Right renal pelvis (tissue), 4 donors: ENCODE data around the gene MED26. TPM values are rescaled to one million over a fixed set of nuclear protein-coding genes. Genes with fewer than 3 reads are reported as not detected.
"Not testable (repeated sequence)": the region's sequence is repeated elsewhere in the genome, so short reads cannot be mapped to it uniquely, and the experiment has no call there.

ENCODE experiments used
- DNase-seq, 4 donors: peaks; one replicate each; pipeline ENCODE4 v3.0.0-alpha.2; 2013; ENCODE audit warnings: low read depth in 4 of 4, low spot score in 3 of 4, missing footprints in 1 of 4
- polyA plus RNA-seq, 4 donors: library from polyadenylated mRNA; unstranded; fragments of 120-200 nt; gene quantifications; one replicate each; pipeline ENCODE4 v1.2.1, GENCODE V29; 2013; ENCODE audit not compliant: insufficient read length in 4 of 4

Gene MED26
- polyA plus RNA-seq, 4 donors = 7.0 to 8.2 (median 7.7) TPM

DNA sequence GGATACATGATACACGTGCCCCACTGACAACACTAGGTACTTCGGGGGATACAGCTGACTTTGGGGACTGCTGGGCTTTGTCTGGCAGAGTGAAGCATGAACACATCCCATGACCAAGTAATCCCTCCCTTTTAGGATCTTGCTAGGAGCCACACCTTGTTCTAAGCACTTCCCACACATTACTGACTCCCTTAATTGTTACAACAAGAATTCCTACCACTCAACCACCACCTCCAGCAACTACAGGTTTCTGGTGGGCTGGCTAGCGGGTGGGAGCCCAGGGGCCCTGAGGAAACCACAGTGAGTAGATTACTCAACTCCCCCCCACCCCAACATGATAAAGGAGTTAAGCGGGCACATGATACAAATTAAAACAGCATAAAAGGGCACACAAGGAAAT is 48.6 kb downstream of the MED26 start:
- no peak for DNase-seq

DNA sequence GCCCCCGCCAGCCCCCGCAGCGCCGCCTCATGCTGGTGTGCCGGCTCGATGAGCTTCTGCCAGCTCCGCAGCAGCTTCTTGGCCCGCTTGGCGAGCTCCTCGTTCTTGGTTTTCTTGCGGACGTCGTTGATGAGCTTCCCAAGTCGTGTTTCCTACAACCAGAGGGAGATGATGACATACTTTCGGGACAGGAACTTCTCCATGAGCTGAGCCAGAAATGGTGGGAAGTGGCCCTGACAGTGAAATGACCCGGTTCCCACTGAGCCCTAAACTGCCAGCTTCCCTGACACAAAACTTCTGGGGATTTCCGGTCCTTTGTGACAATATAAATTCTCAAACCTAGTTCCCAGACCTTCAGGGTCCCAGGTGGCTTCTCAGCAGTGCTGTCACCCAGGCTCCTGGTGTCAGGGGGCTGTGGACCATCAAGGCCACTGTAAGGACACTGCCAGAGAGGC is 50.4 kb downstream of the MED26 start:
- DNase-seq = no peak

DNA sequence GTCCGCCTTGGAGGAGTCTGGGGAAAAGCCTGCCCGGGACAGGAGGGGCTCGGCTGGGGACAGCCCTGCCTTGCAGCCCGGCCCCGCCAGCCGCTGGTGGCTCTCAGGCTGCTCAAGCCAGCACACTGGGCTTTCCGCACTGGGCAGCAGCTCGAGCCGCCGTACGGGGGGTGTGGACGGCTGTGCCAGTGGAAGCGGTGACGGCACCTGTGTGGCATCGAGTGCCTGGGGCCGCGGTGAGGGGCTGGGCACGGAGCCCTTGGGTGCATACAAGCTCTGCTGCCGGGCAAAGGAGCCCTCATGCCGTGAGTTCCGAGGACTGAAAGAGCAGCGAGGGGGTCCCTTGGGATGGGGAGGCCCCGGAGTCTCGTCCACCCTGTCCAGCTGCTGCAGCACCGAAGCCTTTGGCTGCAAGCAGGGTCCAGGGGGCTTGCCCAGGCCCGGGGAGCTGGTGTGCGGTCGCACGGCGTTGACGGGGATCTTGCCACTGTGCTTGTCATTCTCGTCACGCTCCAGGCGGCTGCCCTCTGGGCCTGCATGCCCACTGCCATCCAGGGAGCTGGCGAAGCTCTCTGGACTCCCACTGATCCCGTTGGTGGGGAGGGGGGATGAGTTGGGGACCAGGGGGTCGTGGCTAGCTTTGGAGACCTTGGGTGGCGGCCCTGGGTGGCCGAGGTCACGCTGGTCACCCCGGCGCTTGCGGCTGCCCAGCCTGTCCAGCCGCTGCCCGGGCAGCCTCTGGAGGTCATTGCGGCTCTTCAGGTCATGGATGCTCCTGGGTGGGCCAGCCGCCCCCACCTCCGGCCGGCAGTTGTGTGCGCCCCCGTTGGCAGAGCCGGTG is 51.1 kb downstream of the MED26 start:
- no peak for DNase-seq

DNA sequence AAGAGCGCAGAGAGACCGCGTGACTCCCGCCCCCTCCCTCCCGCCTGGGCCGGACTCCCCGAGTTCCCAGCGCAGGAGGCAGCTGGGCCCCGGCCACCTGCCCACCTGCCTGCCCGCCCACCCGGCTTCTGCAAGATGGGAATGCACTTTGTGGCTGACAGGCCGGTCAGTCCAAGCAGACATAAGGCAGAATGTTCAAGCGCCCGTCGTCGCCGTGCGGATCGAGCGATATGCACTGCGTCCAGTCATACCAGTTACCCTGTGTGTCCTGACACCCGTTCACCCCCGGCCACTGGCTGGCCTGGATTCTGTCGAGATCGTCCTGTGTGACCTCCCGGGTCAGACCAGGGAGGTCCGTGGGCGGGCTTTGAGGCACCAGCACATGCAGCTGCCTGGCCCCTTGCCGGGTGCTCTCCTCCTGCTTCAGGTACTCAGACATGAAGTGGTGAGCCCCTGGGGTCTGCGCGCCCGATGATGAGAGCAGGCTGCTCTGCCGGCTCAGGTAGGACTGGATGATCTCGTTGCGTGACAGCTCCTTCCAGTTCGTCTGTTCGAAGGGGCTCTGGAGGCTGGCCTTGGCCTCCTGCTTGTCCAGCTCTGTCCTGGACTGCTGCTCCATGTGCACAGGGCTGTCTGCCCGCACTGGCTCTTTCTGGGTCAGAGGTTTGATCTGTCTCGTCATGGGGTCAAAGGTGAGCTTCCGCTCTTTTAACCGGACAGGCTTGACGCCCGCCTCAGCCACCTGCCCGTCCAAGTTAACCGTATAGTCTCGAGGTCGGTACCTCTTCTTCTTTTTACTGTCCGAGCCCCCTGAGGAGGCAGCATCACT is 51.9 kb downstream of the MED26 start:
- DNase-seq = no peak

DNA sequence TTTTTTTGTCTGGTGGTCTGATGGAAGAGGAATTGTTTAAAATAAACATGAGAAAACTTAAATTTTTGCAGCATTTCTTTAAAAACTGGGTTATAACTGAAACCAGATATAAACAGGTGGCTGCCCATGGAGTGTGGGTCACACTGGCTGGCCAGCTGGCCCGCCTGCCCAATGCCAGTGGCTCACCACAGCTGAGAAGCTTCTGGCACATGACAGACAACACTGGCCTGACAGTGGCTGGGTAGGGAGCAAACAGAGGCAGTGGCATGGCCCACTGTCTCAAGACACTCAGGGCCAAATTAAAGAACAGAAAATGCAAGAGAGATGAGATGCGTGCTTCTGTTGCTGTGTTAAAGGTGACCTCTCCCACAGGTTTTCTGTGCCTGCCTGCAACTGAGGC is 52.7 kb downstream of the MED26 start:
- DNase-seq = no peak

DNA sequence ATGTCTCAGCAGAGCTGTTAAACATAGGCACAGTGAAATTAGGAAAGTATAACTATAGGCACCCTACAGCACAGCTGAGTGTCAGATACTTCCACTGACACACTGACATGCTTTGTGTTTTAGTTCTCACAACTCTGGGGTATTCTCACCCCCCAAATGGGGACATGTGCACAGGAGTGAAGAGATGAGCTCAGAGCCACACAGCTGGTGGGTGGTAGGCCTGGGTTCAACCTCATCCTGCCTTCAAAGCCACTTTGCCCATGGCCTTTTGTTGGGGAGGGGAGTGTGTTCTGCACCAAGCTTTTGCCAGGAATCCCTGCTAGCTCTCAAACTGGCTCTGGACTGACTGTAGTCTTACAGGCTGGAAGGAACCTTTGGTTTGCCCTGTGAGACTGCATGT is 54.1 kb downstream of the MED26 start:
- DNase-seq = no peak

DNA sequence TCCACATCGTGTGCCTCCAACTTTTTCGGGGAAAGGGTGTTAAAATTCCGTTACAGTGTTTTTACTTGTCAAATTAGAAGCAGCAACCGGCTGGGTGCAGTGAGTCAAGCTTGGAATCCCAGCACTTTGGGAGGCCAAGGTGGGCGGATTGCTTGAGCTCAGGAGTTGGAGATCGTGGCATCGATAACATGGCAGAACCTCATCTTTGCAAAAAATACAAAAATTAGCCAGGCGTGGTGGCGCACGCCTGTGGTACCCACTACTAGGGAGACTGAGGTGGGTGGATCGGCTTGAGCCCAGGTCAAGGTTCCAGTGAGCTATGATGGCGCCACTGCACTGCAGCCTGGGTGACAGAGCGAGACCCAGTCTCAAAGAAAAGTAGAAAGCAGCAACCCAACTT is 54.7 kb downstream of the MED26 start:
- no peak for DNase-seq

DNA sequence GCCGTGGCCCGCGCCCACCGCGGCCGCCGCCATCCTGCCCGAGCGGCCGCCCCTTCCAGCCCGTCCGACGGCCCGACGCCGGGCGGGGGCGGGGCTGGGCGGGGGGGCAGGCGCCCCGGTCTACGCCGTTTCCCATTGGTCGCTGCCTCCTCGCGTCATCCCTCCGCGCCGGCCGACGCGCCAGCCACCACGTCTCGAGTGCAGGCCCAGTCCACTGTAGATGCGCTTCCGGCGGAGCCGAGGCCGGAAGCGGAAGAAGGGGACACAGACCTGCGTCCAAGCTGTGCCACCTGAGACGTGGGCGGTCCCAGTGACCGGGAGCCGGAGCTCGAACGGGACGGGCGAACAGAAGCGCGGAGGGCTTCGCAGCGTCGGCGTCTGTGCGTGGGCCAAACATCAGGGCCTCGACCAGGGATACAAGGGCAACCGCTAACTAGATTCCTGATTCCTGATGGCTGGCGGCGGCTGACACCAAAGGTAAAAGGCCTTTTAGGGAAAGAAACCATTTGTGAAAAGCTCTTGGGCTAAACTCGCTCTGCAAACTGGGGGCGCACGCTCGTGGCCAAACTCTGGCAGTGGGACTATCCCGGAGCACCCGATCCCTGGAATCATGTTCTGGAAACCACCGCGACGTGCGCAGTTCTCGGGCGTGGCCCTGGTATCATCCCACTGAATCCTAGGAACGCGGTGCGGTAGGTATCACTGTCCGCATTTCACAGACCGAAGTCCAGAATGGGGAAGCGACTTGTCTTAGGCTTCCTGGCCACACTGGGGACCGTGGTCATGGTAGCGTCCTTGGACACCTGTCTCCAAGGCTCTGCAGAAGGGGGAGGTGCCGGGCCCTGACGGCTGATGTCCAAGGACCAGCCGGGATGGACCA is 55.4 kb downstream of the MED26 start, which contains the start of gene SLC35E1:
Gene SLC35E1 (minus strand): TSS at position 84 of the 880 bp plus-strand sequence. CDS start 51 bp downstream, at position 33.
- peak; percentile 91 to 93 (median 92) for DNase-seq

DNA sequence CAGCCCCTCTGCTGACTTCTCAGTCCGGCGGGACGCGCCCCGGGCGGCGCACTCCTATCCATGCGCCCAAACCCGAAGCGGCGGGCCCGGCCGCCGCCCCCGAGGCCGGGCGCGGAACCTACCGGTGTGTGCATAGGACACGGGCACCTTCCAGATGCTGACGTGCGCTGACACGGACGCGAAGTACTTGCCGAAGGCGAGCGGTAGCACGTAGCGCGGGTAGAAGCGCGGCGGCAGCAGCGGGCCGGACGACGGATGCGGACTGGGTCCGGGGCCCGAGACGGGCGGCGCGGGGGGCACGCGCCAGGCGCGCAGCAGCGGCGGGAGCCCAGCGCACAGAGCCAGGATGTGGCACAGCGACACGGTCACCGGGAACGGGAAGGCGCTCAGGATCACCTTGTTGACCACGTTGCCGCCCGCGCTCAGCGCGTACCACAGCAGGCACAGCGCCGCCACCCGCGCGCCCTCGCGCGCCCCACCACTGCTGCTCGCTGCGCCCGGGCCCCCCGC is 56.1 kb downstream of the MED26 start:
- DNase-seq = no peak

DNA sequence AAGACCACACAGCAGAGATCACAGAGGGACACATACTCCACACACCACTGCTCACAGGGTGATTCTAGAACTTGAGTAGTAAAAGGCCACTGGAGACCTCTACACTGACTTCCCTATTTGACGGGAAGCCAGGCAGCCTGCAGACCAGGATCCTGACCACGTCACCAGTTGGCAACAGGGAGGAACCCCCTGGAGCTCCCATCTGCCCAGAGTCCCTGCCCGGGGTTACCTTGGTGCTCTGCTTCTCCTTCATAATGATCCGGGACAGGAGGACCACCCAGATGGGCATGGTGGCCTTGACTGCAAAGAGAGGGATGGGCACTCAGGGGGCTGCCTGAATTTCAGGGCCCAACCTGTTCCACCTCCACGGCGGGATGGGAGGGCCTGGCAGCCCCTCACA is 56.7 kb downstream of the MED26 start:
- DNase-seq = no peak

DNA sequence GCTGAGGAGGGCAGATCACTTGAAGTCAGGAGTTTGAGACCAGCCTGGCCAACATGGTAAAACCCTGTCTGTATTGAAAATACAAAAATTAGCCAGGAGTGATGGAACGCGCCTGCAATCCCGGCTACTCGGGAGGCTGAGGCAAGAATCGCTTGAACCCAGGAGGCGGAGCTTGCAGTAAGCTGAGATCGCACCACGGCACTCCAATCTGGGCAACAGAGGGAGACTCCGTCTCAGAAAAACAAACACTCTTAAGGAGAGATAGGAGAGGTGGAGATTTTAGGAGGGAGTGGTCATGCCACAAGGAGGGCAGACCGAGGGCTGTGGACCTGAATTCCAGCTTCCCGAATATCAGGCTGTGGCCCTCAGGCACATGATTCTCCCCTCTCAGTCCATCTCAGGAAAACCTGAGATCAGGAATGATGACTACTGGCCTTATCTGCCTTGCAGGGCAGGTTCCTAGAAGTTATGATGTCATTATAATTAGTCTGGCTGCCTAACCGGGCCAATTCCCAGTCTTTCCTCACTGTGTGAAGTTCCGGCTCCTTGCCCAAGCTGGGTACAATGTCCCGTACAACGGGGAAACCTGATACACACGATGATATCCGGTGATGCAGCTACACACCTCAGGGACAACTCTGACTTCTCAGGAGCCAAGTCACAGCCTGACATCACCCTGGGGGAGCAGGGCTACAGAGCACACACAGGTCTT is 58.2 kb downstream of the MED26 start:
- no peak for DNase-seq

DNA sequence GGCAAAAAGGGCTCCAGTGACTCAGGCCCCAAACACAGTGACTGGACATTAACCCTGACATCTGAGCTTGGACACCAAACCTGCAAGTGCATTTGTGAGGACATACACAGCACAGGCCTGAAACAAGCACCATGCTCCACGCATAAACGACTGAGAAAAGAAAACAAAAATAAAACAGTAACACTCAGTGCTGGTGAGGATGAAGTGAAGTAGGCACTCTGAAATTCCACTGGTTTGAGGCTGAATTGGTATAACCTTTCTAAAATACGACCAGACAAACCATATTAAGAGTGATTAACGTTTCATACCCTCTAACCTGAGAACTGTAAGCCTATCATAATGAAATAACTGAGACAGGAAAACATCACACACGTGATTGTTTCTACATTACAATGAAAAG is 61.3 kb downstream of the MED26 start:
- no peak for DNase-seq

DNA sequence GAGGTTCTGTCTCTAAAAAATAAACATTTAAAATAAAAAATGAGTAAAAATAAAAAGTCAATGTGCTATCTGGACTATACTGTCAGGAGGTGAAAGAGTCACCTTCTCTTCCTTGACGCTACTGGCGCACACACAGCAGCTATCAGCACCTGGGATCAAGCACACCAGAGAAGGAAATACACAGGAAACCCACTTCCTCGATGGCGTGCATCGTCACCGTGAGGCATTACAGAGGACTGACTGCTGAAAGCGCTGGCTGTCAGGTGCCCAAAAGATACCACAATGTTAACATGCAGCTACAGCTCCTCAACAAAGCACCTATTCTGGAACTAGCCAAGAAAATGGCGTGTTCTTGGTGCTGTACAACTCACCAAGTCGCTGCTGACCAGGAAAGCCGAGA is 61.8 kb downstream of the MED26 start:
- DNase-seq = no peak

DNA sequence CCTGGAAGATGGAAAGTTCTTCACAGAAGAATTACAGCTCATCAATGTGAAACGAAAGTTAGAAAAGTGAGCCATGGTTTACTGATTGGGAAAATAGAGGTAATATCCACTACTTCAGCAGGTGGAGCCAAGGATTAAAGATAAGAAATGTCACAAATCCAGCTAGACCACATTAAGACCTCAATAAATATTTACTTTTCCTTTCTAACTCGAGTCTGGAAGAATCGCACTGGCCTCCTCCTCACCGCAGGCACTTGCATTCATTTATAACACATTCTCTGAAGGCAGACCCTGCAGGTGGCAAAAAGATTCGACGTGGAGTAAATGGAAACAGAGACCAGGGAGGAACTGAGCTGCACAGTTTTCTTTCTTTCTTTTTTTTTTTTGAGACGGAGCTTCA is 63.2 kb downstream of the MED26 start:
- DNase-seq = no peak

DNA sequence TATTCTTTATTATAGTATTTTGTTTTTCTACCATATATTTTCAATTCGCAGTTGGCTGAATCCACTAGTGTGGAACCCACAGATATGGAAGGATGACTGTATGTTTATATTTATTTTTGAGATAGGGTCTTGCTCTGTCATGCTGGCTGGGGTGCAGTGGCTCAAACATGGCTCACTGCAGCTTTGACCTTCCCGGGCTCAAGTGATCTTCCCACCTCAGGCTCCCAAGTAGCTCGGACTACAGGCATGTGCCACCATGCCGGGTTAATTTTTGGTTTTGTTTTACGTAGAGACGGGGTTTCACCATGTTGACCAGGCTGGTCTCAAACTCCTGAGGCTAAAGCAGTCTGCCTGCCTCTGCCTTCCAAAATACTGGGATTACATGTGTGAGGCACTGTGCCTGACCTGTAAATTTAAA is 65.4 kb downstream of the MED26 start:
- no peak for DNase-seq

DNA sequence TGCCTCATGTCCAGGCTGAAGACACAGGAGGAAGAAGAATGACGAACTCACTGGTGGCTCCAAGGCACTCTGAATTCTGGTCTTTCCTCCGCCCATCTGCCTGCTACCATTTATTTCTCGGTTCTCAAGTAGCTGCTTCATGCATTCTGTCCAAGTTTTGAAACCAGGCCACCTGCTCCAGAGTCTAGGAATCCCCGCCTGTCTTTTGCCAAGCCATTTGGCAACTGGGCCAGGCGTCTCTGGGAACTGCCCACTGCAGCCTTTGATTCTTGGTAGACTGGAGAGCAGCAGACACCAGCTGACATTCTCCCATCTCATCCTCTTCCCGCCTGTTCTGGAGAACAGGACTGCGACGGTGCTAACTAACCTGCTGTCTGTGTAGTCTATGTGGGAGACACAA is 66.6 kb downstream of the MED26 start:
- DNase-seq = no peak

DNA sequence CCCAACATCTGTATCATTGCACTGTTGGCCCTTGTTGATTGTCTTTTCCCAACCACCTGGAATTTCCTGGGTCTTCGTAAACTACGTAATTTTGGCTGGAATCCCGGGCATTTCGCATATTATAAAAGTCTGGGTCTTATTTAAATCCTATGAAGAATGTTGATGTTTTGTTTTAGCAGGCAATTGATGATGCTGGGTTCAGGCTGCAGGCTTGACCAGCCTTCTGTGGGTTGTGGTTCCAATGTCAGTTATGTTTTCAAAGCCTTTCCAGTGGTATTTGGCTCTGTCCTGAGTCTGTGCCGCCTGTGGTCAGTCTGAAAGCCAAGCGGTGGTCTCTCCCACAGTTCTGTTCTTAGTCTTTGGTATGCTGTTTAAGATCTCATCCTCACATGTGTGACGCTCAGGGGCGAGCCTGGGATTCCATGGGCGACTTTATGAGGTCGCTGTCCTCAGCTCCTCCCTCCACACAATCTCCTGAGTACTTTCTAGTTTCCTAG is 68.2 kb downstream of the MED26 start:
- no peak for DNase-seq

DNA sequence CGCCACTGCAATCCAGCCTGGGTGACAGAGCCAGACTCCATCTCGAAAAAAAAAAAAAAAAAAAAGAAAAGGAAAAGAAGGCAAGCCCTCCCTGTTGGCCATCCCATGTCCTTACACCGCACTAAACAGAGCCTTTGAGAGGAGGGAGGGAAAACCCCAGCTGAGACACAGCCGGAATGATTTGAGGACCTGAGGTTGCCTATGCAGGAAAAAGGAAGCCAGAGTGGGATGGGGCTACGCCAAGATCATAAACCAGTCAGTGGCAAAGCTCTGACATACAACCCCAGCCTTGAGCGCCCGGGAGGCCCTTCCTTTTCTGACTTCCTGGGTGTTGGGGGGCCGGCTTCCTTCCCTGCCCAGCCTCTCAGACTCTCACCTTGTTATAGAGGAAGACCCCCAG is 73.2 kb downstream of the MED26 start:
- DNase-seq = no peak

DNA sequence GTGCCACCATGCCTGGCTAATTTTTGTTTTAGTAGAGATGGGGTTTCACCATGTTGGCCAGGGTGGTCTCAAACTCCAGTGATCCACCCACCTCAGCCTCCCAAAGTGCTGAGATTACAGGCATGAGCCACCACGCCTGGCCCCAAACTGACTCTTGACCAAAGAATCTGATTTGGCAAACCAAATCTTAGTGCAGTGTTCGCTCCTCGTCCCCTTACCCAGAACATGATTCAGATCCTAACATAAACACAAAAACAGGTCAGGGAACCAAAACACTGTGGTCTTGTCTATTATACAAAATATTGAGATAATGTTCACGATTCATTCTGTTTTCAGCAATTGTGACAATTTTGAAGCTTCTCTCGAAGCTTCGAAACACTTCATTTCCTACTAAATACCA is 76.1 kb downstream of the MED26 start:
- DNase-seq = not testable (repeated sequence)

DNA sequence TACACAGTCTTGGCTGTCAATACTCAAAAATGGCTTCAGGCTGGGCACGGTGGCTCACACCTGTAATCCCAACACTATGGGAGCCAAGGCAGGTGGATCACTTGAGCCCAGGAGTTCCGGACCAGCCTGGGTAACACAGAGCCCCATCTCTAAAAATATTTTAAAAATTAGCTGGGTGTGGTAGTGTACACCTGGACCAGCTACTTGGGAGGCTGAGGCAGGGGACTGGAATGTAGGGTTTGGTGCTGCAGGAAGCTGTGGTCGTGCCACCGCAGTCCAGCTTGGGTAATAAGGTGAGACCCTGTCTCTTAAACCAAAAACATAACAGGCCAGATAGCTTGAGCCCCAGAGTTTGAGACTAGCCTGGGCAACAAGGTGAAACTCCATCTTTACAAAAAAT is 79.0 kb downstream of the MED26 start:
- DNase-seq = no peak
